CD14-positive monocyte (primary cell): ENCODE results near the gene RFX1. TPM values are rescaled to one million over a fixed set of nuclear protein-coding genes. Genes with fewer than 3 reads are reported as not detected.

Source experiments
- DNase-seq, 3 donors: peaks; one replicate each; pipeline ENCODE4 v3.0.0-alpha.2; 2011 to 2022
- H2AFZ ChIP-seq: 2 replicates; pipeline ENCODE4 v1.6.0; 2012; ENCODE audit warnings: mild to moderate bottlenecking, low read depth, low read length, inconsistent platforms; ENCODE audit not compliant: insufficient read depth, poor library complexity, severe bottlenecking
- H3K27ac ChIP-seq, 2 donors: 1 replicate in 1 of 2; 2 replicates in 1 of 2; pipeline ENCODE4 v1.5.1; 2012 to 2013; ENCODE audit warnings: low read length in 2 of 2, control low read depth in 1 of 2, inconsistent platforms in 1 of 2, low read depth in 1 of 2, mild to moderate bottlenecking in 1 of 2
- H3K27me3 ChIP-seq, 2 donors: one replicate each; pipeline versions ENCODE4 v1.6.0 to v1.6.1; 2011 to 2013; ENCODE audit warnings: low read length in 2 of 2; ENCODE audit not compliant: control insufficient read depth in 2 of 2, insufficient read depth in 2 of 2
- H3K36me3 ChIP-seq, 2 donors: replicated peaks in 1 of 2; 1 replicate in 1 of 2; 2 replicates in 1 of 2; pipeline versions ENCODE4 v1.5.1 to v1.6.1; 2012 to 2013; ENCODE audit warnings: low read length in 2 of 2, control low read depth in 1 of 2, inconsistent platforms in 1 of 2, mild to moderate bottlenecking in 1 of 2; ENCODE audit not compliant: insufficient read depth in 2 of 2, control insufficient read depth in 1 of 2
- H3K4me1 ChIP-seq, 2 donors: 1 replicate in 1 of 2; 2 replicates in 1 of 2; pipeline versions ENCODE4 v1.5.1 to v1.6.1; 2012 to 2013; ENCODE audit warnings: low read length in 2 of 2, control low read depth in 1 of 2, inconsistent platforms in 1 of 2, mild to moderate bottlenecking in 1 of 2, moderate library complexity in 1 of 2; ENCODE audit not compliant: insufficient read depth in 2 of 2, control insufficient read depth in 1 of 2
- H3K4me2 ChIP-seq: replicated peaks from 2 replicates; pipeline ENCODE3; 2012; ENCODE audit warnings: low read length, moderate library complexity, mild to moderate bottlenecking; ENCODE audit not compliant: poor library complexity, severe bottlenecking; ENCODE audit errors: extremely low read depth
- H3K4me3 ChIP-seq, 3 experiments: fragments of 200-600 bp in 1 of 3; sonication (generic) in 1 of 3; replicated peaks in 1 of 3; 1 replicate in 2 of 3; 2 replicates in 1 of 3; pipeline ENCODE4 v1.5.1; 2011 to 2013; ENCODE audit warnings: low read length in 3 of 3, mild to moderate bottlenecking in 3 of 3, control low read depth in 2 of 3, low read depth in 2 of 3, inconsistent platforms in 1 of 3, moderate library complexity in 1 of 3
- H3K79me2 ChIP-seq: 2 replicates; pipeline ENCODE4 v1.6.0; 2012; ENCODE audit warnings: mild to moderate bottlenecking, control low read depth, inconsistent platforms, low read length, moderate library complexity; ENCODE audit not compliant: insufficient read depth
- H3K9ac ChIP-seq: 2 replicates; pipeline ENCODE4 v1.6.0; 2017; ENCODE audit warnings: low read length, mild to moderate bottlenecking; ENCODE audit not compliant: insufficient read depth, poor library complexity, severe bottlenecking
- H3K9me3 ChIP-seq, 2 donors: replicated peaks in 1 of 2; 1 replicate in 1 of 2; 2 replicates in 1 of 2; pipeline versions ENCODE4 v1.5.1 to v1.6.1; 2012 to 2013; ENCODE audit warnings: low read length in 2 of 2, control low read depth in 1 of 2; ENCODE audit not compliant: control insufficient read depth in 1 of 2, insufficient read depth in 1 of 2
- H4K20me1 ChIP-seq: 2 replicates; pipeline ENCODE4 v1.6.0; 2012; ENCODE audit warnings: mild to moderate bottlenecking, low read length, control low read depth, moderate library complexity; ENCODE audit not compliant: insufficient read depth
- H3K27ac Mint-ChIP-seq, 7 donors: one replicate each; pipeline ENCODE4 v1.8.0; 2020; ENCODE audit warnings: mild to moderate bottlenecking in 7 of 7, mixed read lengths in 7 of 7, moderate library complexity in 6 of 7, inconsistent platforms in 2 of 7
- H3K27me3 Mint-ChIP-seq, 3 donors: one replicate each; pipeline ENCODE4 v1.8.0; 2021 to 2022; ENCODE audit warnings: low read depth in 3 of 3, mild to moderate bottlenecking in 3 of 3, mixed read lengths in 3 of 3, moderate library complexity in 3 of 3, inconsistent platforms in 1 of 3
- H3K36me3 Mint-ChIP-seq, 2 donors: one replicate each; pipeline ENCODE4 v1.8.0; 2020; ENCODE audit warnings: mixed read lengths in 2 of 2, inconsistent platforms in 1 of 2, mild to moderate bottlenecking in 1 of 2
- H3K4me1 Mint-ChIP-seq: one replicate; pipeline ENCODE4 v1.8.0; 2020; ENCODE audit warnings: mild to moderate bottlenecking, mixed read lengths
- H3K4me3 Mint-ChIP-seq, 2 donors: one replicate each; pipeline ENCODE4 v1.8.0; 2020; ENCODE audit warnings: mild to moderate bottlenecking in 2 of 2, mixed read lengths in 2 of 2, moderate library complexity in 1 of 2
- H3K9me3 Mint-ChIP-seq, 7 donors: one replicate each; pipeline ENCODE4 v1.8.0; 2020 to 2022; ENCODE audit warnings: mixed read lengths in 7 of 7, mild to moderate bottlenecking in 6 of 7, moderate library complexity in 6 of 7, inconsistent platforms in 2 of 7
- CTCF ChIP-seq: fragments of 200-600 bp; IDR thresholded peaks from one replicate; pipeline ENCODE4 v1.8.0; 2022; ENCODE audit warnings: antibody characterized with exemption, mild to moderate bottlenecking
- WGBS: methylation state at CpG from one replicate; pipeline ENCODE4 v1.1.5; 2013; ENCODE audit warnings: missing lambda C conversion rate; ENCODE audit not compliant: insufficient coverage; 5-methylcytosine and 5-hydroxymethylcytosine counted together
- intact Hi-C, 2 donors: fragments of 100-400 bp; cut with micrococcal nuclease; formaldehyde crosslinking; loops; one replicate each; pipeline versions ENCODE4 v1.15.0 to v1.15.1; 2023
- polyA plus RNA-seq, 3 donors: library from polyadenylated mRNA; depleted of rRNA in 1 of 3; unstranded in 2 of 3; stranded (reverse) in 1 of 3; fragments of 300-500 nt in 2 of 3; fragments of >200 nt in 1 of 3; fragmentation: Illumina TruSeq in 2 of 3; gene quantifications; 1 replicate in 2 of 3; 2 replicates in 1 of 3; pipeline ENCODE4 v1.2.3, GENCODE V29; 2012 to 2021

The RFX1 gene
- polyA plus RNA-seq, 3 donors, result 0.89 to 12.8 (median 0.95) TPM

GRCh38 chr19:13987101-13987890, 18.8 kb downstream of the RFX1 start:
- peak; percentile 54 to 71 (median 65) for DNase-seq
- H3K9me3 ChIP-seq, result no peaks in the 10 kb centered on the region

More at GRCh38 chr19:13987101-13987890, 18.8 kb downstream of the RFX1 start:
- H3K9ac ChIP-seq, result peak overlapping the region; percentile 93
- peak overlapping the region; percentile 70 for H2AFZ ChIP-seq
- no peaks in the 10 kb centered on the region for H4K20me1 ChIP-seq
- peak overlapping the region in 2 of 3 experiments; percentile 10 to 59 for H3K4me3 ChIP-seq
- H3K27me3 Mint-ChIP-seq, result peaks cover 0 to 7% (median 3%) of the 10 kb centered on the region in 3 donors
- H3K36me3 Mint-ChIP-seq, result peaks cover 41 to 55% of the 10 kb centered on the region in 2 donors
- intact Hi-C loops, result loop anchor here (1.0 to 5.0 kb wide), 3 partner anchors 18 to 45 kb away; partner anchors contain the start of gene IL27RA (in 1 of the 2)
- peaks cover 55% of the 10 kb centered on the region for H3K4me1 Mint-ChIP-seq
- H3K4me2 ChIP-seq, result peak overlapping the region; percentile 76
- peak overlapping the region; percentile 94 to 100 for H3K27ac ChIP-seq
- H3K4me1 ChIP-seq, result peaks cover 43 to 47% of the 10 kb centered on the region in 2 donors
- 50% methylated on average over 2 of the region's 17 CpGs for WGBS
- no peaks in the 10 kb centered on the region for H3K9me3 Mint-ChIP-seq
- no peaks in the 10 kb centered on the region for H3K27me3 ChIP-seq
- peaks cover 19 to 34% of the 10 kb centered on the region in 2 donors for H3K36me3 ChIP-seq
- H3K27ac Mint-ChIP-seq, result peak overlapping the region; percentile 98 to 99 (median 99)
- H3K4me3 Mint-ChIP-seq, result peak overlapping the region; percentile 74 to 85
- TF ChIP-seq CTCF, result no peak
- peaks cover 14% of the 10 kb centered on the region for H3K79me2 ChIP-seq
